ENCODE measurements around the gene LY6G6F.

LY6G6F gene

GRCh38 chr6:31712296-31712695 is 5.6 kb downstream of the LY6G6F start:
- DNase-seq (ENCODE audit: low spot score), result no peak
- TF ChIP-seq, protein P1, sequence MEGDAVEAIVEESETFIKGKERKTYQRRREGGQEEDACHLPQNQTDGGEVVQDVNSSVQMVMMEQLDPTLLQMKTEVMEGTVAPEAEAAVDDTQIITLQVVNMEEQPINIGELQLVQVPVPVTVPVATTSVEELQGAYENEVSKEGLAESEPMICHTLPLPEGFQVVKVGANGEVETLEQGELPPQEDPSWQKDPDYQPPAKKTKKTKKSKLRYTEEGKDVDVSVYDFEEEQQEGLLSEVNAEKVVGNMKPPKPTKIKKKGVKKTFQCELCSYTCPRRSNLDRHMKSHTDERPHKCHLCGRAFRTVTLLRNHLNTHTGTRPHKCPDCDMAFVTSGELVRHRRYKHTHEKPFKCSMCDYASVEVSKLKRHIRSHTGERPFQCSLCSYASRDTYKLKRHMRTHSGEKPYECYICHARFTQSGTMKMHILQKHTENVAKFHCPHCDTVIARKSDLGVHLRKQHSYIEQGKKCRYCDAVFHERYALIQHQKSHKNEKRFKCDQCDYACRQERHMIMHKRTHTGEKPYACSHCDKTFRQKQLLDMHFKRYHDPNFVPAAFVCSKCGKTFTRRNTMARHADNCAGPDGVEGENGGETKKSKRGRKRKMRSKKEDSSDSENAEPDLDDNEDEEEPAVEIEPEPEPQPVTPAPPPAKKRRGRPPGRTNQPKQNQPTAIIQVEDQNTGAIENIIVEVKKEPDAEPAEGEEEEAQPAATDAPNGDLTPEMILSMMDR (IDR thresholded peaks at IDR 0.05; ENCODE audit: extremely low read depth, insufficient read depth, missing control alignments), result no peak
- in situ Hi-C loops (cut with MboI; ENCODE audit: low pct_unique_long_range_greater_than_20kb, low sequenced_read_pairs, unreplicated experiment), result no loop called here

GRCh38 chr6:31713465-31713864 is 6.8 kb downstream of the LY6G6F start:
- in situ Hi-C loops (cut with MboI; ENCODE audit: low pct_unique_long_range_greater_than_20kb, low sequenced_read_pairs, unreplicated experiment), result no loop called here
- TF ChIP-seq, protein P1 (IDR thresholded peaks at IDR 0.05; ENCODE audit: extremely low read depth, insufficient read depth, missing control alignments), result no peak
- no peak for DNase-seq (ENCODE audit: low spot score)

GRCh38 chr6:31713991-31714684 is 7.5 kb downstream of the LY6G6F start:
- DNase-seq (ENCODE audit: low spot score), result no peak
- in situ Hi-C loops (cut with MboI; ENCODE audit: low pct_unique_long_range_greater_than_20kb, low sequenced_read_pairs, unreplicated experiment), result no loop called here
- TF ChIP-seq, protein P1 (IDR thresholded peaks at IDR 0.05; ENCODE audit: extremely low read depth, insufficient read depth, missing control alignments), result no peak

- TF ChIP-seq, protein P1 (IDR thresholded peaks at IDR 0.05; ENCODE audit: extremely low read depth, insufficient read depth, missing control alignments), result no peak
Observed at GRCh38 chr6:31715022-31715958, 8.6 kb downstream of the LY6G6F start, which contains the start of gene LY6G6D. LY6G6D (plus strand) TSS chr6:31715348; CDS start chr6:31715356, 8 bp downstream.

DNA sequence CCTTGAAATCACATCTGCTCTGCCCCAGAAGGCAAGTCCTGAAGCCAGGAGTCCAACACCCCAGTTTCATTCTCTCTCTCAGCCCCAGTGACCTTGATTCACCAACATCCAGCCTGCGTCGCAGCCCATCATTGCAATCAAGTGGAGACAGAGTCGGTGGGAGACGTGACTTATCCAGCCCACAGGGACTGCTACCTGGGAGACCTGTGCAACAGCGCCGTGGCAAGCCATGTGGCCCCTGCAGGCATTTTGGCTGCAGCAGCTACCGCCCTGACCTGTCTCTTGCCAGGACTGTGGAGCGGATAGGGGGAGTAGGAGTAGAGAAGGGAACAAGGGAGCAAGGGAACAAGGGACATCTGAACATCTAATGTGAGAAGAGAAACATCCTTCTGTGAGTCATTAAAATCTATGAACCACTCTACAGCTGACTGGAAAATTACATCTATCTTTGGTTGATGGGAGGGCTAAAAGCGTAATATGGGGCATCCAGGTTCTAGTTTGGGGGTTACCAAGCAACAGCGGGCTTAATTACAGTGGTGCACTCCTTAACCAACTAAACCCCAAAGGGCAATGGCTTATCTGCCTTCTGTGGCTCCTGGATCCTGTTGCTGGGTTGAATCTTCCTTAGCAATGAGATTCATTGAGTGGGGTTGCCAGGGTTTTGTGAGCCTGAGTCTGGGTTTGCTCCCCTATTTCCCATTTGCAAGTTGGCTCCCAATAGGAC is 11.0 kb downstream of the LY6G6F start:
- in situ Hi-C loops (cut with MboI; ENCODE audit: low pct_unique_long_range_greater_than_20kb, low sequenced_read_pairs, unreplicated experiment), result no loop called here
- no peak for DNase-seq (ENCODE audit: low spot score)
- TF ChIP-seq, protein P1 (IDR thresholded peaks at IDR 0.05; ENCODE audit: extremely low read depth, insufficient read depth, missing control alignments), result no peak

More at GRCh38 chr6:31715022-31715958, 8.6 kb downstream of the LY6G6F start, which contains the start of gene LY6G6D:
- in situ Hi-C loops (cut with MboI; ENCODE audit: low pct_unique_long_range_greater_than_20kb, low sequenced_read_pairs, unreplicated experiment), result no loop called here
- no peak for DNase-seq (ENCODE audit: low spot score)

- no peak for DNase-seq (ENCODE audit: low spot score)
- in situ Hi-C loops (cut with MboI; ENCODE audit: low pct_unique_long_range_greater_than_20kb, low sequenced_read_pairs, unreplicated experiment), result no loop called here
- TF ChIP-seq, protein P1 (IDR thresholded peaks at IDR 0.05; ENCODE audit: extremely low read depth, insufficient read depth, missing control alignments), result no peak
Observed at GRCh38 chr6:31718265-31718664, 11.6 kb downstream of the LY6G6F start.

Measured in GM13977 (cell line).